ENCODE data around the gene CCDC15. TPM values are rescaled to one million over a fixed set of nuclear protein-coding genes. Genes with fewer than 3 reads are reported as not detected.
A peak's percentile ranks its signal among the peaks of the same experiment; 100 is the strongest.

The CCDC15 gene
- total and polyA plus RNA-seq, 2 of the 4 experiments (the other 2 are of a cell fraction): 1.1 to 2.0 TPM

DNA sequence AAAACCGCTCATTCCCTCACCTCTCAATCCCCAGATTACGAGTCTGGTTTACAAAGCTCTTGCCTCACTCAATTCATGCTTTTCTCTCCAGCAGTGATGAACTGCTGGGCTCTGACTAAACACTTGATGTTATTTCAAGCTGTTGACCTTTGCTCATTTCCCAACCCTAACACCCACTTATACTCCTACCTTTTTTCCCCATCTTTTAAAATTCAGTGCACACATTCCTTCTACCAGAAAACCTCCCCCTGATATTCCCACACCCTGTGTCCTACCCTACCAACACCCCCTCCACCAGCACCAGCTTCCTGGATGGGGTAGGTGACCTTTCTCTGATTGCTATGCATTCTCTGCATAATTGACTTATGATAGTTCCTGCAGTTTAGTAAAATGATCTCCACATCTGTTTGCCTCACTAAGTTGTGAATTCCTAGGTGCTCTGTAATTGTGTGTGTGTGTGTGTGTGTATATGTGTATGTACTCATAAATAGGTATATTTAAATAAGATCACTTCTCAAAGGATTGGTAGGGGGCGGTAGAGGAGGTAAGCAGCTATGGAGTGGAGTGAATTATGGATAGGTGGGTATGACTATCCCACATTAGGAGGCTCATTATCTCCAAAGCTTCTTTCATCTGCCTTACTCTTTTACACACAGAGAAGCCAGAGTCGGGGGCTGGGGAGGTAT, 19.0 kb upstream of the CCDC15 start:
- CTCF ChIA-PET: interaction anchor here (0.7 to 1.2 kb wide), 2 partner anchors 9 to 59 kb away, joined by 3 to 5 read pairs; no protein-coding TSS in a partner anchor
- POLR2A ChIA-PET (ENCODE audit: unreplicated experiment): interaction anchor here (0.8 kb wide), 1 partner anchor 9 kb away, joined by 3 read pairs; no protein-coding TSS in a partner anchor
- H3K9ac ChIP-seq (ENCODE audit: low read depth, low read length): peak overlapping the region; percentile 27; the same call in 1 of the 2 replicates

More for the DNA sequence above, 19.0 kb upstream of the CCDC15 start:
- Histone ChIP-seq H2BK15ac (ENCODE audit: low read depth, low read length) (peak overlapping the region; percentile 98; the same call in 2 of the 3 replicates), H4K5ac (ENCODE audit: low read depth, low read length) (peak overlapping the region; percentile 71), H3K4ac (ENCODE audit: low read depth, low read length) (peak overlapping the region; percentile 92), H2BK5ac (ENCODE audit: low read depth, low read length, poor library complexity, severe bottlenecking) (peak overlapping the region; percentile 61), H3K4me2 (ENCODE audit: low read depth, low read length) (peak overlapping the region; percentile 84), H3K4me1 (ENCODE audit: control insufficient read depth, insufficient read depth, low read length) (peaks cover 17% of the 10 kb centered on the region), H4K91ac (ENCODE audit: insufficient read depth, low read depth, low read length) (peak overlapping the region; percentile 90; the same call in 1 of the 2 replicates), H3K56ac (ENCODE audit: extremely low read depth, insufficient read depth, low read length) (peak overlapping the region; percentile 57), H2AK9ac (replicated peaks; ENCODE audit: low read depth, low read length, poor library complexity) (no peak overlapping the region), H2BK20ac (ENCODE audit: low read depth, low read length) (peak overlapping the region; percentile 94), H3K23ac (ENCODE audit: low read depth, low read length) (peak overlapping the region; percentile 92; the same call in 1 of the 2 replicates), H4K8ac (ENCODE audit: low read depth in 2 of 2, low read length in 2 of 2) (peak overlapping the region; percentile 72 to 80; a peak in 3 of 4 replicates), H3K9me1 (ENCODE audit: insufficient read depth, low read length) (peaks cover 4% of the 10 kb centered on the region; the same call in 1 of the 2 replicates), H3K14ac (replicated peaks; ENCODE audit: low read depth, low read length) (peak overlapping the region; percentile 89), H3K27me3 (ENCODE audit: control insufficient read depth, insufficient read depth, low read length) (no peaks in the 10 kb centered on the region), H4K20me1 (ENCODE audit: insufficient read depth, low read length) (no peaks in the 10 kb centered on the region), H3K27ac (ENCODE audit: insufficient read depth, low read length) (peak overlapping the region; percentile 81), H2BK120ac (ENCODE audit: low read depth, low read length) (peak overlapping the region; percentile 91), H3K79me1 (ENCODE audit: low read depth in 1 of 2, low read length in 2 of 2) (no peaks in the 10 kb centered on the region), H3K9me3 (ENCODE audit: control insufficient read depth, insufficient read depth, low read length) (no peaks in the 10 kb centered on the region), H2AK5ac (ENCODE audit: low read depth, low read length) (no peak overlapping the region; the same call in 1 of the 2 replicates), H3K4me3 (ENCODE audit: insufficient read depth, low read depth, low read length) (no peak overlapping the region), H3K18ac (ENCODE audit: low read depth, low read length) (peak overlapping the region; percentile 97), H2AFZ (replicated peaks; ENCODE audit: low read length, poor library complexity) (peak overlapping the region; percentile 9), H3K36me3 (ENCODE audit: control insufficient read depth, insufficient read depth, low read length) (no peaks in the 10 kb centered on the region)
- dilution Hi-C loops (cut with HindIII; ENCODE audit: low sequenced_read_pairs, unreplicated experiment) (no loop called here), in situ Hi-C loops (cut with MboI; ENCODE audit: low sequenced_read_pairs) (no loop called here), intact Hi-C loops (cut with micrococcal nuclease) (no loop called here)
- BruUV-seq (replicated peaks): no TSS peak
- DNase-seq: peak; percentile 96
- TF ChIP-seq SMC3 (IDR thresholded peaks at IDR 0.05; ENCODE audit: low read depth, low read length) (0 out of 2 replicates have a peak, but pooled peaks have one; percentile 4), RFX5 (IDR thresholded peaks at IDR 0.05; ENCODE audit: low read depth, low read length) (no peak), MAZ (IDR thresholded peaks at IDR 0.05; ENCODE audit: borderline replicate concordance, low read depth, low read length) (no peak), CEBPB (IDR thresholded peaks at IDR 0.05; ENCODE audit: low read depth, low read length) (peak; percentile 89), RCOR1 (IDR thresholded peaks at IDR 0.05; ENCODE audit: insufficient replicate concordance, low read length) (peak; percentile 53)
- TF ChIP-seq, protein P1, sequence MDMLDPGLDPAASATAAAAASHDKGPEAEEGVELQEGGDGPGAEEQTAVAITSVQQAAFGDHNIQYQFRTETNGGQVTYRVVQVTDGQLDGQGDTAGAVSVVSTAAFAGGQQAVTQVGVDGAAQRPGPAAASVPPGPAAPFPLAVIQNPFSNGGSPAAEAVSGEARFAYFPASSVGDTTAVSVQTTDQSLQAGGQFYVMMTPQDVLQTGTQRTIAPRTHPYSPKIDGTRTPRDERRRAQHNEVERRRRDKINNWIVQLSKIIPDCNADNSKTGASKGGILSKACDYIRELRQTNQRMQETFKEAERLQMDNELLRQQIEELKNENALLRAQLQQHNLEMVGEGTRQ (IDR thresholded peaks at IDR 0.05; ENCODE audit: low read depth, low read length): no peak
- TF ChIP-seq, protein P2, sequence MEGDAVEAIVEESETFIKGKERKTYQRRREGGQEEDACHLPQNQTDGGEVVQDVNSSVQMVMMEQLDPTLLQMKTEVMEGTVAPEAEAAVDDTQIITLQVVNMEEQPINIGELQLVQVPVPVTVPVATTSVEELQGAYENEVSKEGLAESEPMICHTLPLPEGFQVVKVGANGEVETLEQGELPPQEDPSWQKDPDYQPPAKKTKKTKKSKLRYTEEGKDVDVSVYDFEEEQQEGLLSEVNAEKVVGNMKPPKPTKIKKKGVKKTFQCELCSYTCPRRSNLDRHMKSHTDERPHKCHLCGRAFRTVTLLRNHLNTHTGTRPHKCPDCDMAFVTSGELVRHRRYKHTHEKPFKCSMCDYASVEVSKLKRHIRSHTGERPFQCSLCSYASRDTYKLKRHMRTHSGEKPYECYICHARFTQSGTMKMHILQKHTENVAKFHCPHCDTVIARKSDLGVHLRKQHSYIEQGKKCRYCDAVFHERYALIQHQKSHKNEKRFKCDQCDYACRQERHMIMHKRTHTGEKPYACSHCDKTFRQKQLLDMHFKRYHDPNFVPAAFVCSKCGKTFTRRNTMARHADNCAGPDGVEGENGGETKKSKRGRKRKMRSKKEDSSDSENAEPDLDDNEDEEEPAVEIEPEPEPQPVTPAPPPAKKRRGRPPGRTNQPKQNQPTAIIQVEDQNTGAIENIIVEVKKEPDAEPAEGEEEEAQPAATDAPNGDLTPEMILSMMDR (conservative IDR thresholded peaks at IDR 0.05; ENCODE audit: low read depth, low read length): peak; percentile 35
- 8% methylated on average over 2 of the region's 4 CpGs; no CpG with 5 or more reads in 1 of the 2 experiments for WGBS, 2 experiments (ENCODE audit: extremely low coverage in 2 of 2, insufficient read length in 1 of 2)
- peak; percentile 92 for ATAC-seq (ENCODE audit: low read depth)

Data from IMR-90 (cell line).